ENCODE results near the gene SMYD1. TPM values are rescaled to one million over a fixed set of nuclear protein-coding genes. Genes with fewer than 3 reads are reported as not detected.

Gene SMYD1
- total and polyA plus RNA-seq, 2 donors (not counting 1 experiment from before 2014, with no cell fraction given) = not detected

DNA sequence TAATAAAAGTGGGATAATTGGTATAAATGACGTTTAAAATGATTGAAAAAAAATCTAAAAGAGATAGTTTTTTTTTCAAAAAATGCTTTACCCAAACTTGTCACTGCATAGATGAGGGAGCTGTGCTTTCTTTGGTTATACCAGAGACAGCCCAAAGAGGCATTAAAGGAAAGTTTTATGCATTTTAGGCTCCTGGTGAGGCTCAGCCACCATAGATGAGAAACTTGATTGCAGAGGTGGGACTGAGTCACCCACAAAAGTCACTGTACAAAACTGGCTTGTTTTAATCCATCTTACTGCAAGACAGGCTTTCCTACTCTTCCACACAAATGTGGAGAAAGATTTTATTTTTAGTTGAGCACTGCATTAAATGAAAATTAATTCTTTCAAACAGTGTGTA, 2.4 kb downstream of the SMYD1 start:
- POLR2A ChIA-PET = no interaction called here
- Mint-ChIP-seq H3K4me1 (no peaks in the 10 kb centered on the region), H3K27ac (no peak overlapping the region), H3K27me3 (peaks cover 12% of the 10 kb centered on the region), H3K9me3 (ENCODE audit: insufficient read depth) (no peaks in the 10 kb centered on the region), H3K4me3 (no peak overlapping the region)
- Histone ChIP-seq H3K9ac (ENCODE audit: low read length) (no peak overlapping the region), H3K27me3 (replicated peaks in 1 of 4; ENCODE audit: control extremely low read depth in 1 of 4, control insufficient read depth in 3 of 4, insufficient read depth in 4 of 4, low read length in 3 of 4) (no peaks in the 10 kb centered on the region), H3K27ac (ENCODE audit: low read length in 2 of 2) (no peak overlapping the region), H4K20me1 (ENCODE audit: control insufficient read depth, insufficient read depth, low read length, poor library complexity, severe bottlenecking) (no peaks in the 10 kb centered on the region), H2AFZ (ENCODE audit: insufficient read depth, low read depth, low read length, poor library complexity, severe bottlenecking) (no peak overlapping the region), H3K4me3 (ENCODE audit: control extremely low read depth in 1 of 5, extremely low read depth in 1 of 5, insufficient read depth in 1 of 5, low read depth in 2 of 5, low read length in 4 of 5) (no peak overlapping the region), H3K79me2 (ENCODE audit: control insufficient read depth, insufficient read depth, low read length) (no peaks in the 10 kb centered on the region), H3K36me3 (replicated peaks in 1 of 2; ENCODE audit: control extremely low read depth in 1 of 2, control insufficient read depth in 1 of 2, extremely low read depth in 1 of 2, insufficient read depth in 2 of 2, low read length in 1 of 2) (no peaks in the 10 kb centered on the region), H3K4me1 (ENCODE audit: control insufficient read depth in 2 of 2, insufficient read depth in 2 of 2, low read length in 2 of 2) (no peaks in the 10 kb centered on the region), H3K4me2 (replicated peaks; ENCODE audit: low read depth, low read length, poor library complexity, severe bottlenecking) (no peak overlapping the region), H3K9me3 (ENCODE audit: control extremely low read depth in 1 of 3, control insufficient read depth in 2 of 3, insufficient read depth in 1 of 3, low read length in 2 of 3) (peaks cover 0 to 5% (median 0%) of the 10 kb centered on the region in 3 donors)
- WGBS (ENCODE audit: insufficient coverage) = no CpG with 5 or more reads among the region's 1 CpG
- ATAC-seq (ENCODE audit: low read depth) (no peak), DNase-seq (no peak)
- TF ChIP-seq EZH2 (IDR thresholded peaks at IDR 0.05; ENCODE audit: borderline replicate concordance, insufficient read depth, low read depth, low read length, poor library complexity, severe bottlenecking) = no peak
- TF ChIP-seq, protein P1, sequence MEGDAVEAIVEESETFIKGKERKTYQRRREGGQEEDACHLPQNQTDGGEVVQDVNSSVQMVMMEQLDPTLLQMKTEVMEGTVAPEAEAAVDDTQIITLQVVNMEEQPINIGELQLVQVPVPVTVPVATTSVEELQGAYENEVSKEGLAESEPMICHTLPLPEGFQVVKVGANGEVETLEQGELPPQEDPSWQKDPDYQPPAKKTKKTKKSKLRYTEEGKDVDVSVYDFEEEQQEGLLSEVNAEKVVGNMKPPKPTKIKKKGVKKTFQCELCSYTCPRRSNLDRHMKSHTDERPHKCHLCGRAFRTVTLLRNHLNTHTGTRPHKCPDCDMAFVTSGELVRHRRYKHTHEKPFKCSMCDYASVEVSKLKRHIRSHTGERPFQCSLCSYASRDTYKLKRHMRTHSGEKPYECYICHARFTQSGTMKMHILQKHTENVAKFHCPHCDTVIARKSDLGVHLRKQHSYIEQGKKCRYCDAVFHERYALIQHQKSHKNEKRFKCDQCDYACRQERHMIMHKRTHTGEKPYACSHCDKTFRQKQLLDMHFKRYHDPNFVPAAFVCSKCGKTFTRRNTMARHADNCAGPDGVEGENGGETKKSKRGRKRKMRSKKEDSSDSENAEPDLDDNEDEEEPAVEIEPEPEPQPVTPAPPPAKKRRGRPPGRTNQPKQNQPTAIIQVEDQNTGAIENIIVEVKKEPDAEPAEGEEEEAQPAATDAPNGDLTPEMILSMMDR (IDR thresholded peaks at IDR 0.05) = no peak
- intact Hi-C loops (cut with micrococcal nuclease) = no loop called here
- CTCF ChIA-PET = interaction anchor here (1.7 kb wide), 1 partner anchor 10 kb away, joined by 6 read pairs; no protein-coding TSS in a partner anchor

DNA sequence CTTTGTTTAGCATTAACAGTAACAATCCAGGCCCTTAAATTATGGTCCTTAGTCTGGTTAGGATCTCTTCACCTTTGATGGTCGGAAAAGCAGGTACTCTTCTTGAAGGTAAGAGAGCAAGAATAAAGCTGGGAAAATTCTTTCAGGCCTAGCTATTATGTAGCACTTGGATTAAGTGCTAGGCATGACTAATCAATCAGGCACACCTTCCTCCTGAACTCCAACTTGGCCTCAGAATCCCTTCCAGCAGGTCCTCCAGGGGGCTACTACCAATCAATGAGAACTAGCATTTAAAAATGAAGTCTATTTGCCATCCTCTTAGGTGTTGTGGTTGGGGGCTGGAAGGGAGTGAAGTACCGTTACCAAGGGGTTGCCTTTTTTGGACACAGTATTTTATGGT, 3.7 kb downstream of the SMYD1 start:
- H2AFZ ChIP-seq (ENCODE audit: insufficient read depth, low read depth, low read length, poor library complexity, severe bottlenecking) = no peak overlapping the region
- intact Hi-C loops (cut with micrococcal nuclease) = no loop called here
- H3K27ac ChIP-seq (ENCODE audit: low read length in 2 of 2) = no peak overlapping the region
- H3K4me3 ChIP-seq (ENCODE audit: control extremely low read depth in 1 of 5, extremely low read depth in 1 of 5, insufficient read depth in 1 of 5, low read depth in 2 of 5, low read length in 4 of 5) = no peak overlapping the region
- peaks cover 0 to 5% (median 0%) of the 10 kb centered on the region in 3 donors for H3K9me3 ChIP-seq (ENCODE audit: control extremely low read depth in 1 of 3, control insufficient read depth in 2 of 3, insufficient read depth in 1 of 3, low read length in 2 of 3)
- H3K9ac ChIP-seq (ENCODE audit: low read length) = no peak overlapping the region
- no peaks in the 10 kb centered on the region for H3K79me2 ChIP-seq (ENCODE audit: control insufficient read depth, insufficient read depth, low read length)
- no peaks in the 10 kb centered on the region for H3K4me1 ChIP-seq (ENCODE audit: control insufficient read depth in 2 of 2, insufficient read depth in 2 of 2, low read length in 2 of 2)
- POLR2A ChIA-PET = no interaction called here
- no peaks in the 10 kb centered on the region for H3K36me3 ChIP-seq (replicated peaks in 1 of 2; ENCODE audit: control extremely low read depth in 1 of 2, control insufficient read depth in 1 of 2, extremely low read depth in 1 of 2, insufficient read depth in 2 of 2, low read length in 1 of 2)
- TF ChIP-seq, protein P1 (IDR thresholded peaks at IDR 0.05) = no peak
- no peak for TF ChIP-seq EZH2 (IDR thresholded peaks at IDR 0.05; ENCODE audit: borderline replicate concordance, insufficient read depth, low read depth, low read length, poor library complexity, severe bottlenecking)
- H3K4me2 ChIP-seq (replicated peaks; ENCODE audit: low read depth, low read length, poor library complexity, severe bottlenecking) = no peak overlapping the region
- Mint-ChIP-seq H3K4me1 (no peaks in the 10 kb centered on the region), H3K9me3 (ENCODE audit: insufficient read depth) (no peaks in the 10 kb centered on the region), H3K27me3 (peaks cover 12% of the 10 kb centered on the region), H3K4me3 (no peak overlapping the region), H3K27ac (no peak overlapping the region)
- H4K20me1 ChIP-seq (ENCODE audit: control insufficient read depth, insufficient read depth, low read length, poor library complexity, severe bottlenecking) = no peaks in the 10 kb centered on the region
- H3K27me3 ChIP-seq (replicated peaks in 1 of 4; ENCODE audit: control extremely low read depth in 1 of 4, control insufficient read depth in 3 of 4, insufficient read depth in 4 of 4, low read length in 3 of 4) = no peaks in the 10 kb centered on the region
- ATAC-seq (ENCODE audit: low read depth) (no peak), DNase-seq (no peak)
- 100% methylated on average over 1 of the region's 2 CpGs for WGBS (ENCODE audit: insufficient coverage)
- CTCF ChIA-PET = interaction anchor here (1.1 kb wide), 1 partner anchor 11 kb away, joined by 4 read pairs; no protein-coding TSS in a partner anchor

Measured in B cell (primary cell).